Dedifferentiated amniotic fluid mesenchymal stem cell (primary cell): Measurements from ENCODE around the gene TUT7.
"Not testable (repeated sequence)": the region's sequence is repeated elsewhere in the genome, so short reads cannot be mapped to it uniquely, and the experiment has no call there.

Experiments
- DNase-seq: peaks from one replicate; pipeline ENCODE4 v3.0.0-alpha.2; 2016; ENCODE audit errors: extremely low spot score

Gene TUT7

DNA sequence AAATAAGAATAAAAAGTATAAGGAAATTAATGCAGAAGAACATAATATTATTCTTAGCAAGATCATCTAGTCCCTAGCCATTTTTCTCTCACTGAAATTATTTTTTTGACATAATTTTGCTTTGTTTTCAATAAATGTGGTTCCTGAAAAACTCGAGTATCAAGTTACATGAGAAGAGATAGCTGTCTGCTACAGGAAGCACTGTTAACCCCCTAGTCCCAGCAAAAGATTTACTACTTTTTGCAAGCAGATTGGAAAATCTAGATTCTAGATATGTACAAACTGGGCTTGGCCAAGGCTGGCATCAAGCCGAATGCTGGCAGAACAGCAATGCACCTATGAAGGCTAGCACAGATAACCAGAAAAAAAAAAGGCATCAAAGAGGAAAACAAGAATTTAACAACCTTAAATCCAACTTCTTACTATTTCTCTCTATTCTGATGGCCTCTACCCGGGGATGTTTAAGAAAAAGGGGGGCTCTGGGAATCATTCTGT is 49.9 kb downstream of the TUT7 start:
- DNase-seq = no peak

DNA sequence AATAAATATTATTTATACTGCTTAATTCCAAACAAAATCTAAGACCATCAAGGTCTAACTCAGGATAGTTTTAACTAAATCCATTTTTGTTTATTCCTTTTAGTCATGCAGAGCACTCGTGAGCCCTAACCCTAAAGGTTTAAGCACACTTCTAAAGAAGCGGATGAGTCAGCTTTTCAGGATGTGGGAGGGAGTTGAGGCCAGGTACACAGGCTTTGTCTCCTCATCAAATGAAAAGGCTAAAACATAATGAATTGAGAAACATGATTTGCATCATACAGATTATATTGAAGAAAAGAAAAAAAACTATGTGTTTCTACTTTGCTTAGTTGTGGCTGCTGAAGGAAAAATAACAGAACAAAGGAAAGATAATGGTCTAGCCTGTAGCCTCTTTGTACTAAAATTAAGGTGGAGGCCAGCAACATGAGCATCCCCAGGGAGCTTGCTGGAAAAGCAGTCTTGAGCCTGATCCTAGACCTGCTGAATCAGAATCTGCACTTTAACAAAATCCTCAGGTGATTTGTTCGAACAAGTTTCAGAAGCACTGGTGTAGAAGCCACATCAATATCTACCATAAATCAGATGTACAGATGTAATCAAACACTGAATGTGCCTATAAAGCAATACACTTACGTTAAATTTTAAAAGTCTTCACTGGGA is 50.8 kb downstream of the TUT7 start:
- no peak for DNase-seq

DNA sequence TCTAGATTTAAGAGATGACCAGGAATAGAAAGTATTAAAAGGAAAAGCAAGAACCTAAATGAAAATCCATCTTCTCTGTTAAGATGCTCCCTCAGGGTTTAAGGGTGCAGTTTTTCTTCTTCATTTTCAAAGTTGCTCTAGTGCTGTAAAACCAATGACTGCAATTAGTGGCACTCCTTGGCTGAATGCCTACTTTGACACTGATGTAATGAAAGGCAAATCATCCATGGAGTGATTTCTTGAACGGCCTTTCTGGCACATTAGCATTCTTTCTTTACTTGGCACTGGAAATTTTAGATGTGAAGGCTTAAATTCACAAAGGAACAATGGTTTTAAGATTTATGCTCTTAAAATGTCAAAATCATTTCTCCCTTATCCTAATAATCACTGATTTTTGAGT is 52.5 kb downstream of the TUT7 start:
- no peak for DNase-seq

DNA sequence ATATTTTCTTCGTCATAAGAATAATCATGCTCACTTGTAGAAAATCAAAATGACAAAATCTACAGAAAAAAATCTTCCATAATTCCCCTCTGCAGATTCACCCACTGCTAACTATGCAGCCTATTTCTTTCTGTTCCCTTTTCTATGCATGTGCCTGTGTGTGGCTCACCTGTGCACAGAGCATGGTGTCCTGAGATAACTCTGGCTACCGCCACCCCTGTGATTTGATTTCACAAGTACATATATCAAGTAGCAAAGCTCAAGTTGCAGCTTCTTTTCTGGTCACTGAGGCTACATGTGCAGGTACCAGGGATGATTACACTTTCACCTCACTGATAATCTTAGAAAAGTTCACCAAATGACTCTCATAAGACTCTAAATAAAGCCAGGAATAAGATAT is 53.5 kb downstream of the TUT7 start:
- DNase-seq = no peak

DNA sequence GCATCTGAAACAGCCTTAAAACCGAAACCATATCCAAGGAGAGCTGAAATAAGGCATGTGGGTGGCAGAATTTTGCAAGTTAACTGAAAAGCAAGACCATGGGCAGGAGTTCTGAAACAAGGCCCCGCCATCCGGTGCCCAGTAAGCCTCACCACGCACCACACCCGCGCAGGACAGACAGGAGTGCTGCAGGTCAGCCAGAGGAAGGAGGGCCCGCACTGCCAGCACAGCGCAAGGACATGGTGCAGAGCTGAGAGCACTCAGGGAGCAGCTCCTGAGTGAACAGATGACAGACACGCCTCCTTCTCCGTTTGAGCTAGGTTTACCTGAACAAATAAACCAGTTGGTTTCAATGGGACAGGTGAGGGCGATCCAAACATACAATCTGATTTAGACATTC is 55.3 kb downstream of the TUT7 start:
- DNase-seq = no peak

DNA sequence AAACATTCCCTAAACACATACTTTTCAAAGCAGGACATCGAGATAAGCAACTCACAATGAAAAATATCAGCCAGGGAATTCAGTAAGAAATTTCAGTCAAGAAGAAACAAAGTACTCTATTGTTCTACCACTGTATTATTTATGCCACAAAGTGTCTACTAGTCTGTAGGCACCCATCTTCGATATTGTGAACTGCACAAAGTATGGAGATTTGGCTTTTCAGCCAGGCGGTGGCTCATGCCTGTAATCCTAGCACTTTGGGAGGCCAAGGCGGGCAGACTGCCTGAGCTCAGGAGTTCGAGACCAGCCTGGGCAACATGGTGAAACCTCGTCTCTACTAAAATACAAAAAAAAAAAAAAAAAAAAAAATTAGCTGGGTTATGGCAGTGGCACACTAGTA is 63.9 kb downstream of the TUT7 start:
- DNase-seq = not testable (repeated sequence)

DNA sequence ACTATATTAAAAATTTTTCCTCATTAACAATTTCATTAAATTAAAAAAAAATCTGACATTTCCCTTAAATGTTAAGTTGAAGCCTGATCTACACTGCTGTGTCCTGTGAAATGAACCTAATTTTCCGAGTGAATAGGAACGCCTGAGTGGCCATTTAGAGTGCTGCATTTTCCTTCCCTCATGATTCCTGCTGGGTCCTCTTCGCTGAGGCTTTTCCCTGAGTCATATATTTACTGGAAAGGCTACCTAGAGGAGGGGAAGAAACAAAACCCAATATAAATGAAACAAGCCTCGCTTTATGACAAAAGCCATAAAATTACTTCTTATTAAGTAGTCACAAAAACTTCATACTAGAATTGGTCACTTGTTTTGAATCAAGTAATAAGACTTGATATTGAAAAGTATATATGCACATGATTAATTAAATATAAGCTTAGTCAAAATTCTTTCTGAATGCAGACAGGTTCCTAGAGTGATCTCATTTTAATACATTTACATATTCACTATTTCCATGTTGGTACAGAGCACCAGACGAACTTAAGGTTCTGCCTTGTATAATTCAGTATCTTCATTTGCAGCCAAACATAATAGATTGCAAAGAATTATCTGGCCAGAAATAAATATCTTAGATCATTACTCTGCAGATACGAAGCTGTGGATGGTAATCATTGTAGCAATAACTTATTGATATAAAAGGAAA is 65.6 kb downstream of the TUT7 start:
- no peak for DNase-seq

DNA sequence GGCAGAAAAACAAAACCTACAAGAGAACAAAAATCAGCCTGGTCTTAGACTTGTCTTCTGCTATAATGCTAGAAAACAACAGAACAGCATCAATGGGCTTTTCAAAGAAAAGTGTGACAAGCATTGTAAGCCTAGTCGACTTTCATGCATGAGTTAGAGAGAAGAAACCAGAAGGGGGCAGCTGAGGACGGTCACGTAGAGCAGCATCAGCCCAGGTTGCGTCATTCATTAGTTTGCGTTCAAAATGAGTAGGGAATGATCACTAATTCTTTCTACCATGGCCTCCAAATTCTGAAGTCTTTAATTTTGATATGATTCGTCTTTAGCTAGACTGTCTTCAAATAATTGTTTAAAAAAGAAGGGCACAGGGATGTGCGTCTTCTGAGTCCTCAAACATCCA is 67.2 kb downstream of the TUT7 start:
- DNase-seq = no peak

DNA sequence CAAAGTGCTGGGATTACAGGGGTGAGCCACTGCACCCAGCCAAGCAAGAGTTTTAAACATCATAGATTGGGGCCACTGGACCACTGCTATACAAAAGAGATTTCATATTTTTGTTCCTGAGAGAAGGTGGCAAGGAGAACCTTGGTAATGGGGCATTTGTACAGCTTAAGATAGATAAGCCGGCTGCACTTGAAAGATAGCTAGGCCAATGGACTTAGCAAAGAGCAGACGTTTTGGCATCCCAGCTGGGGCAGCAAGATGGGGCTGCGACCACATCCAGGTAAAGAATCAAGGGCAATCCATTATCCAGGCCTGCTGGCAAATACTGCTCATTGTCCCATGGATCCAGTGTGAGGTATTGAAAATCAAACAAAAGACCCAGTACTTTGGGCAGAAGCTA is 67.9 kb downstream of the TUT7 start:
- no peak for DNase-seq

DNA sequence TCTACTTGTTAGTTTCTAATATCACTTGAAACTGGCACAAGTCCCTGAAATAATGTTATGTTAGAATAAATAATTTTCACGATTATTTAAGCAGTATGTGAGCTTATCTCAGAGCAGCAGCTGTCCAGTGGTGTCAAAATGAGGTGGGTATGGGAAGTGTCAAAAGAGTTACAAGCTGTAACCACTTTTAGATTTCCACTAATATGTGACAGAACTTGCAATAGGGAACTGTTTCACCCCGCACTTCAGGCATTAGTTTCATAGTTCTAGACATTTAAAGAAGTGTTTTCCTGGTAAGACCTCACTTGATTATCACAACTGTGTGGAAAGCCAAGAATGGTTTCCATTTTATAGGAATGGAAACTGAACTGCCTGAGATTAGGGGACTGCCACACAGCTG is 68.9 kb downstream of the TUT7 start:
- DNase-seq = no peak

DNA sequence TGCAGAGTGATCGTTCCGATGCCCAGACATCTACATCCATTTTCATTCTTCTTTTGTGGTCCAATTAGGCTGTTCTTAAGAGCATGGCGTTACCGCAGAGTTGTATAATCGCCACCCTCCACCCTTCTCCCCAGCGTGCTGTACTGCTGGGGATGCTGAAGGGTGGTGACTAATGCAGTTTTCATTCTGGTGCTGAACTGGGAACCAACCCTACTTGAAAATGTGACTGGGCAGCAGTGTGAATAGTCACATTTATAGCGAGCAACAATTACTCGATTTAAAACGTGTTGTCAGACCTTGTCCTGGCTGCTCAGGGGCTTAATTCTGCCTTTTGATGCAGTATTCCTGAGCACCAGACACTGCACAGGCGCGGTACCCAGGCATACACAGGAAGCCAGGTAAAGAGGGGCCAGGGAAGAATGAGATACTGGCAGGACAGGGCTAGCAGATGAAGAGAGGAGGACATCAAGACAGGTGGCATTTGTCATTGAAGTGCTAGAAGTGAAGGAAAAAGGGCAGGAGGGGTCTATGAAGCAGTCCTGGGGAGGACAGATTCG is 71.2 kb downstream of the TUT7 start:
- peak; percentile 60 for DNase-seq

DNA sequence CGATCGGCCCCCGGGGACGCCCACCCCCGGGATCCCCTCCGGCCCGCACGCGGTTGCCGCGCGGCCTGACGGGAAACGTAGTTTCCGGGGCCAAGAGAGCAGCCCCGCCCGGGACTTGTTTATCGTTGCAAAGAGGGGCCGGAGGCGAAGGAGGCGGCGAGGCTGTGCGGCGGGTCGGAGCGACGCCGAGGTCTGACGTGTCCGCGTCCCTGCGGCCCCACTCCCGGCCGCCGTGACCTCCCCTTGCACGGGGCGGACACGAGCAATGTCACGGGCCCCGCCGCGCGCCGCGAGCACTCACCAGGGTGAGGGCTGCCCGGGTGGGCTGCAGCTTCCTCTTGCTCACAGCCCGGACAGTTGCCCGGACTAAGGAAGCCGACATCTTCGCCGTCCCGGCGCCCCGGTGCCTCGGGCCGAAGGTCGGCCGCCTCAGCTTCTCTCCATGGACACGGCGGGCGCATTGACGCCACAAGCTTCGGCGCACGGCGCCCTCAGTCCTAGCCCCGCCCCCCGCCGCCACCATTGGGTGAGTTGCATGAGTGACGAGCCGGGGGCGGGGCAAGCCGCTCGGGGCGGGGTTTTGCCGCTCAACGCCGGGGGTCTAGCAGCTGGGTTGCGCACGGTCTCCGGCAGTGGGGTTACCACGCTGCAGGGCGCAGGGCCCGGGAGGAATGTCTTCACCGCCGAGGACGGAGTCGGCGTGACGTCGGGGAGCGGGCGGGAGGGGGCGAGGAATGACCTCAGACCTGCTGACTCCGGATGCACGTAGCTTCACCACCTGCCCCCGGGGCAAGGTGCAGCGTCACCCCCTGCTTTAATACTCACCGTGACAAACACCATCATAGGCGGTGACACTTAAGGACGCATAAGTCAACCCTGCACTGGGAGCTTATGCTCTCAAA is 71.9 kb downstream of the TUT7 start, which contains the start of gene ISCA1:
TSS of gene ISCA1 (minus strand) at position 462 of the 902 bp plus-strand sequence. CDS start at position 382, 80 bp downstream.
- DNase-seq = peak; percentile 92

DNA sequence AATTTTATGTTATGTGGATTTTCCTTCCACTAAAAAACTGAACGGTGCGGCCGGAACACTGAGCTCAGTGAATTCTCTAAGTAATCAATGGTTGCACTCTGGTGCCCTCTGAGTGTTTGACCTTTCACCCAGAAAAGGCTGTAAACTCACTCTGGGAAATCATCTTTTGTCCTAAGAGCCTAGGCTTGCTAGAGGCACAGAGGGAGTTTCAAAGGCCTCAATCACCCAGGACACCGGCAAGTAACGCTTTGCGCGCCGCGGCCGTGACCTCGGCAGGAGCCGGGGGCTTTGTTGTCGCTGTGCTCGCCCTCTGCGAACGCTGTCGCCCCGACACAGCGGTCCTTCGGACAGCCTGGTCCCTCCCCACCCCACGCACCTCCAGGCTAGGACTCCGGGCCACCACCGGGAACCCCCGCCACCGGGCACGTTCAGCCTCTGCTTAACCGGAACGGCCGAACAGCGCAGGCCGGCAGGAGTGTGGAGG is 72.6 kb downstream of the TUT7 start:
- DNase-seq = no peak

DNA sequence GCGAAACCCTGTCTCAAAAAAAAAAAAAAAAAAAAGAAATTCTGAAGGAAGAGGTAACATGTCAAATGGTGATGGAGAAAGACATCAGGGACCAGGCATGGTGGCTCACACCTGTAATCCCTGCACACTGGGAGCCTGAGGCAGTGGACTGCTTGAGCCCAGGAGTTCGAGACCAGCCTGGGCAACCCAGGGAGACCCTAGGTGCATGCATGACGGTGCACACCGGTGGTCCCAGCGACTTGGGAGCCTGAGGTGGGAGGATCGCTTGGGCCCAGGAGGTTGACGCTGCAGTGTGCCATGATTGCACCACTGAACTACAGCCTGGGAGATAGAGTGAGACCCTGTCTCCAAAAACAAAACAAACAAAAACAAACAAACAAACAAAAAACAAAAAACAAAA is 73.6 kb downstream of the TUT7 start:
- DNase-seq = no peak

DNA sequence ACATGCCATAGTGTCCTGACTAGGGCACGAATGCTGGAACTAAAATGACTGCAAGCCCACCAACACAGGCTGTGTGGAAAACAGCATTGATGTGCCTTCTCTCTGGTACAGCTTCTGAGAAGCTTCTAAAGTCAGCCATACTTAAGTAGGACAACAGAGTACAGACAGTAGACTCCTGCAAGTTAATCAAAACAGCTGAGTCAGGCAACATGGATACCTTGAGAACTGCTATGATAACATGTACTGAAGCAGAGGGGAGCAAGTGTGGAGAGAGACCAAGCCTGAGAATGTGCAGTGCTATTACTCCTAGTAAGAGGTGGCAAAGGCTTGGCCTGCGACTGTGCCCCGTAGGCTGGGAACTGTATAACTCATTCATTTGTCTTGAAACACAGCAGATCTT is 74.4 kb downstream of the TUT7 start:
- DNase-seq = no peak

DNA sequence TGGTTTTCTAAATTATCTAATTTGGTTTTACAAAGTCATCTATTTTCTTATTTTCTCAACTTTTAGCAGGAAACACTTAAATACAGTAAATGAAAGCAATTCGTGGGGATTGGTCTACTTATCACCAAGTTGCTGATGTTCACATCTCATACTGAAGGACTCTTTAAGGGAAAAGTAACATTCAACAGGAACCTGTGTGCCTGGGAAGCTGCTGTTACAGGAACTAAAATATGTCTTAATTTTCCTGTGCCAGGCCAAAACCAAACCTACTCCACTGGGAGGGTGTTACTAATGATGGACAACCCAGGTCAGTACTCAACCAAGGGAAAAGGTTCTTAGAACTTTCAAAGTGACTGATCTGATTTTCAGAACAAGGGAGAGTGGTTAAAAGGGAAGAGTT is 77.1 kb downstream of the TUT7 start:
- no peak for DNase-seq

DNA sequence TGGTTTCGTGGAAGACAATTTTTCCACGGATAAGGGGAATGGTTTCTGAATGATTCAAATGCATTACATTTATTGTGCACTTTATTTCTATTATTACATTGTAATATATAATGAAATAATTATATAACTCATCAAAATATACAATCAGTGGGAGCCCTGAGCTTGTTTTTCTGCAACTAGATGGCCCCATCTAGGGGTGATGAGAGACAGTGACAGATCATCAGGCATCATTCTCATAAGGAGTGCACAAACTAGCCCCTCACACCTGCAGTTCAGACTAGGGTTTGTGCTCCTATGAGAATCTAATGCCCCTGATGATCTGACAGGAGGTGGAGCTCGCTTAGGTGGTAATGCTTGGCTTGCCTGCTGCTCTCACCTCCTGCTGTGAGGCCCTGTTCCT is 78.2 kb downstream of the TUT7 start:
- DNase-seq = no peak

DNA sequence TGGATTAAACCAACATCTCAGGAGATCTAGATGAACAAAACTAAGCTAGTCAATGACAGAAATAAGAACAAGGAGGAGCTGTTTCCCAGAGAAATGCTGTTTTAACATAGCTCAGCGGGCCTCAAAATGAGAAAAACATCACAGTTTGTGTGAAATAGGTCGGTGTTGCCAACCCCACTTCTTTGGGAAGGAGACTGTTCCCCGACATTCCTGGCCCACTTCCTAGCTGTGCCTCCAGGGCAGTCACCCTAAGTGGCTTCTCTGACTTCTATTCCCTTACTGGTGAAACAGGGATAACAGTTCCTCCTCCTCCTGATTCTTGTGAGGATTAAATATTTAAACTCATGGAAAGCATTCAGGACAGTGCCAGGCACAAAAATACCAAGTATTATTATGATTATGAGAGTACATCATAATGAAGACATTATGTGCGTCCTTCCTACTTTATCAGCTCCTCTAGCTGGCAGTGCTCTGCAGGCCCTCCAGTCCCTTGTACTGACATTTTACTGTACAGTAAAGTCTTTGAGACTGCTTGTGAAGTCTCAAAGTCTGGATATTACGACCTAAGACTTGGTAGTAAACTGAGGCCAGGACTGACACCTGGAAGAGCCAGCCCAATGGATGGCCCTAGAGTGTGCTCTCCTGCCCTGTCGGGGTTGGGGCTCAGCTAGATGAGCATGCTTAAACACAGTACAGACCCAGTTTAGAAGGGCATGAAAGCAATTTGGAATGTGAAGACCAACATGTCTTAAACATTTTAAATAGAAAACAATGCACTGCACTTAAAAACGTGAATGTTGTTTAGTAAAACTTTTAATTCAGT is 79.2 kb downstream of the TUT7 start:
- DNase-seq = no peak

DNA sequence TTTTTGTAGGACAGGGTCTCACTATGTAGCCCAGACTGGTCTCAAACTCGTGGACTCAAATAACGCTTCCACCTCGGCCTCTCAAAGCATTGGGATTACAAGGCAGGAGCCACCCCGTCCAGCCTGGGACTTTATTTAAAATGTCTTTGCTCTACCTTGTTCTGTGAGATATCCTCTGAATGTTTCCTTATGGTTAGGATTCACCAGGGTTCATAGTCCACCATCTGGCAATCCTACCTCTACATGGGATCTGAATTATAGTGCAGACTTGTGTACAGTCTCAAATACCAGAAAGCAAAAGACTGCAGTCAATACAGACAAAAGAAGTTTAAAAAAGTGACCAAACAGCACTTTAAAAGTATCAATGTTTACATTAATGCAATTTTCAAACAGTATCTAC is 82.0 kb downstream of the TUT7 start:
- no peak for DNase-seq

DNA sequence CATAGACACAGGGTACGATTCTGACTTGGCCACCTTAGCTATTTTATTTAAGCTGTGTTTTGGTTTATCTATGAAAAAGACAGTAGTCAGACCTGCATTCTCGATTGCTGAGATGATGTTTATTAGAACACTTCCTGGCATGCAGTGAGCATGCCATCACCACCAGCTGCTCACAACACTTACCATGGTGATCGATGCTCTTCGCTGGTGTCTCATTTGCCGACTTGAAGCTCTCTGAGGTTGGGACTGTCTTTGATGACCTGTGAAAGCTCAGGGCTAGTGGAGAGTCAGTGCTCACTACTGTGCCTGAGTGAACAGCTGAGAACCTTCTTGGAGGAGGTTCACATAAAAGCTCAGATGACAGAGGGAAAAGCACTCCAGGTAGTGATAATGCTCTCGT is 90.3 kb downstream of the TUT7 start:
- no peak for DNase-seq

DNA sequence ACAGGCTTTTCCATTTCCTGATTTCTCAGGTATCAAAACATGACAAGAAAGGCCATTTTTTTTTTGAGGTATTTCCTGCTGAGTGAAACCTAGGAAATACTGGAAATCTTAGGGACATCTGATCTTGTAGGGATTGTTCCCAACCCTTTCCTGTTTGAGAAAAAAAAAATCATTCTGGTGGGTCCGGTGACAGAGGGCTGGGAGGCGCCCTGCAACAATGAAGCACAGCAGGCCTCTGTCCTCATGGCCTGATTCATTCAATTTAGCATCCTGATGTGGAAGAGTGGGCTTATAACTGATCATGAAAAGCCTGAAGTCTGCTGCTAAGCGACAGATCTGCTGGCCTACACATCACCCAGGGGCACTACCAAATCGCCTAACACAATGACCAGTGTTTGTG is 91.7 kb downstream of the TUT7 start:
- no peak for DNase-seq
